Fibroblast of the conjunctiva (primary cell): ENCODE data around the gene SGMS1.
A peak's percentile ranks its signal among the peaks of the same experiment; 100 is the strongest.

Experiments used
- DNase-seq: peaks from one replicate; pipeline ENCODE4 v3.0.0-alpha.2; 2010; ENCODE audit warnings: low read depth

The SGMS1 gene

GRCh38 chr10:50636618-50637579 is 13.1 kb upstream of the SGMS1 start:
- no peak for DNase-seq

- peak; percentile 76 for DNase-seq
Measured at GRCh38 chr10:50635286-50635685, 11.5 kb upstream of the SGMS1 start.

- DNase-seq, result no peak
Measured at GRCh38 chr10:50634479-50634878, 10.7 kb upstream of the SGMS1 start.

- no peak for DNase-seq
Measured at GRCh38 chr10:50631052-50631451, 7.3 kb upstream of the SGMS1 start.

GRCh38 chr10:50629495-50630122 is 5.9 kb upstream of the SGMS1 start:
- DNase-seq, result no peak

GRCh38 chr10:50627896-50628295 is 4.1 kb upstream of the SGMS1 start:
- no peak for DNase-seq

- DNase-seq, result no peak
Measured at GRCh38 chr10:50627443-50627842, 3.7 kb upstream of the SGMS1 start.

GRCh38 chr10:50625649-50626132 is 1.9 kb upstream of the SGMS1 start:
- DNase-seq, result no peak

- peak; percentile 30 for DNase-seq
Measured at GRCh38 chr10:50624866-50625501, 1.2 kb upstream of the SGMS1 start.

- peak; percentile 92 for DNase-seq
Measured at GRCh38 chr10:50624413-50624865, 683 bp upstream of the SGMS1 start.

- no peak for DNase-seq
Measured at GRCh38 chr10:50622706-50623662, 772 bp downstream of the SGMS1 start.

- DNase-seq, result peak; percentile 95
Measured at GRCh38 chr10:50621968-50622705, 1.6 kb downstream of the SGMS1 start.

- no peak for DNase-seq
Measured at GRCh38 chr10:50620899-50621298, 2.9 kb downstream of the SGMS1 start.

- DNase-seq, result no peak
Measured at GRCh38 chr10:50619882-50620281, 3.9 kb downstream of the SGMS1 start.

GRCh38 chr10:50619166-50619565 is 4.6 kb downstream of the SGMS1 start:
- DNase-seq, result no peak

GRCh38 chr10:50618624-50619023 is 5.1 kb downstream of the SGMS1 start:
- DNase-seq, result no peak

- DNase-seq, result no peak
Measured at GRCh38 chr10:50615658-50616057, 8.1 kb downstream of the SGMS1 start.

GRCh38 chr10:50614444-50615137 is 9.2 kb downstream of the SGMS1 start:
- no peak for DNase-seq

- no peak for DNase-seq
Measured at GRCh38 chr10:50613726-50614443, 9.9 kb downstream of the SGMS1 start.
